Prostate gland (tissue), 2 donors: ENCODE results near the gene NCAM2. TPM values are rescaled to one million over a fixed set of nuclear protein-coding genes. Genes with fewer than 3 reads are reported as not detected.

Experiments
- DNase-seq: peaks from one replicate; pipeline ENCODE4 v3.0.0-alpha.2; 2019; ENCODE audit warnings: low spot score
- H3K27ac ChIP-seq, 2 donors: fragments of 200-600 bp; sonication (generic); 2 replicates each; pipeline ENCODE4 v1.5.1; 2017 to 2019
- H3K27me3 ChIP-seq: fragments of 200-600 bp; sonication (generic); replicated peaks from 2 replicates; pipeline ENCODE4 v1.5.1; 2019; ENCODE audit not compliant: insufficient read depth
- H3K36me3 ChIP-seq, 2 donors: fragments of 200-600 bp; sonication (generic); 1 replicate in 1 of 2; 2 replicates in 1 of 2; pipeline versions ENCODE4 v1.5.1 to v1.8.1; 2017 to 2019
- H3K4me1 ChIP-seq: fragments of 200-600 bp; sonication (generic); replicated peaks from 2 replicates; pipeline ENCODE4 v1.5.1; 2019
- H3K4me3 ChIP-seq, 2 donors: fragments of 200-600 bp; sonication (generic); 2 replicates each; pipeline ENCODE4 v1.5.1; 2017 to 2019
- H3K9me3 ChIP-seq: fragments of 200-600 bp; sonication (generic); 2 replicates; pipeline ENCODE4 v1.5.1; 2017
- CTCF ChIP-seq, 4 experiments: fragments of 200-600 bp in 2 of 4; fragments of 450-650 bp in 2 of 4; sonication (generic) in 2 of 4; IDR thresholded peaks; 1 replicate in 3 of 4; 2 replicates in 1 of 4; pipeline ENCODE4 v1.5.1; 2016 to 2019; ENCODE audit warnings: antibody characterized with exemption in 4 of 4, mild to moderate bottlenecking in 2 of 4, moderate library complexity in 2 of 4
- POLR2A ChIP-seq: fragments of 450-650 bp; IDR thresholded peaks from one replicate; pipeline ENCODE4 v1.6.1; 2016; ENCODE audit warnings: antibody characterized with exemption, mild to moderate bottlenecking
- POLR2AphosphoS5 ChIP-seq: sonication (generic); formaldehyde crosslinking; IDR thresholded peaks from one replicate; pipeline ENCODE4 v1.6.1; 2017; ENCODE audit warnings: antibody characterized with exemption
- WGBS: methylation state at CpG from one replicate; pipeline ENCODE4 v1.1.5; 2018; 5-methylcytosine and 5-hydroxymethylcytosine counted together
- intact Hi-C: fragments of 100-400 bp; cut with DNase I; formaldehyde crosslinking; loops from one replicate; pipeline ENCODE4 v1.14.2; 2022
- total RNA-seq, 2 donors: library from RNA; depleted of rRNA; stranded (reverse); fragments of >200 nt; gene quantifications; one replicate each; pipeline ENCODE4 v1.1.0, GENCODE V29; 2016

NCAM2 gene
- total RNA-seq, 2 donors from 2014 or later: 1.1 to 21.9 TPM

- DNase-seq: no peak
- Histone ChIP-seq H3K4me1 (no peaks in the 10 kb centered on the region), H3K4me3 (no peak overlapping the region), H3K27me3 (no peaks in the 10 kb centered on the region), H3K9me3 (no peaks in the 10 kb centered on the region), H3K36me3 (no peaks in the 10 kb centered on the region), H3K27ac (no peak overlapping the region)
- no peak for TF ChIP-seq POLR2AphosphoS5
- no peak for TF ChIP-seq POLR2A
- peak in 1 of 4 experiments; percentile 24 for TF ChIP-seq CTCF (IDR thresholded peaks at IDR 0.05)
- intact Hi-C loops: no loop called here
- 6% methylated on average over 2 of the region's 2 CpGs for WGBS
These were observed 26.8 kb upstream of the NCAM2 start for GRCh38 chr21:20971296-20971921.

- no peaks in the 10 kb centered on the region for H3K36me3 ChIP-seq
- 86% methylated on average over 7 of the region's 7 CpGs for WGBS
- intact Hi-C loops: loop anchor here (5.0 kb wide), 1 partner anchor 1798 kb away; no protein-coding TSS in a partner anchor
- no peak overlapping the region for H3K4me3 ChIP-seq
- TF ChIP-seq POLR2AphosphoS5 (no peak), POLR2A (no peak), CTCF (IDR thresholded peaks at IDR 0.05) (no peak)
- no peak for DNase-seq
- no peaks in the 10 kb centered on the region for H3K9me3 ChIP-seq
- H3K27ac ChIP-seq: no peak overlapping the region
- H3K4me1 ChIP-seq: no peaks in the 10 kb centered on the region
- no peaks in the 10 kb centered on the region for H3K27me3 ChIP-seq
These were observed 3.4 kb upstream of the NCAM2 start for GRCh38 chr21:20994790-20995189.

- Histone ChIP-seq H3K36me3 (no peaks in the 10 kb centered on the region), H3K9me3 (no peaks in the 10 kb centered on the region), H3K4me3 (no peak overlapping the region), H3K27me3 (no peaks in the 10 kb centered on the region), H3K4me1 (no peaks in the 10 kb centered on the region), H3K27ac (no peak overlapping the region)
- WGBS: 38% methylated on average over 27 of the region's 27 CpGs
- DNase-seq: no peak
- intact Hi-C loops: loop anchor here (5.0 kb wide), 1 partner anchor 1796 kb away; no protein-coding TSS in a partner anchor
- TF ChIP-seq POLR2A (no peak), POLR2AphosphoS5 (no peak), CTCF (IDR thresholded peaks at IDR 0.05) (no peak)
These were observed 1.5 kb upstream of the NCAM2 start for GRCh38 chr21:20996421-20997310.

DNA sequence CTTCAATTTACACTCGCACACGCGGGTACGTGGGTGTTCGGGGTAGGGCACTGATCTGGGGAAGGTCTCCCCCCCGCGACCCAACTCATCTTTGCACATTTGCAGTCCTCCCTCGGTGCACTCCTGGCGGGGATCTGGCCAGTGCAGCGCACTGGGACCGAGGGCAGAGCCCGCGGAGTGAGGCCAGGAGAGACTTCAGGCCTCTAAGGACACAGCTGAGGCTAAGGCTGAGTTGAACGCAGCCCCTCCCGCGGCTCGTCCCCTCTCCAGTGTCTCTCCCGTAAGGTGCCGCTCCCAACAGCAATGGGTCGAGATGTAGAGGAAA is 936 bp upstream of the NCAM2 start:
- intact Hi-C loops: loop anchor here (5.0 kb wide), 1 partner anchor 1795 kb away; no protein-coding TSS in a partner anchor
- no peak for DNase-seq
- H3K27ac ChIP-seq: no peak overlapping the region
- no peaks in the 10 kb centered on the region for H3K27me3 ChIP-seq
- H3K36me3 ChIP-seq: no peaks in the 10 kb centered on the region
- TF ChIP-seq POLR2AphosphoS5 (no peak), CTCF (IDR thresholded peaks at IDR 0.05) (no peak), POLR2A (no peak)
- H3K9me3 ChIP-seq: no peaks in the 10 kb centered on the region
- H3K4me1 ChIP-seq: no peaks in the 10 kb centered on the region
- peak overlapping the region; percentile 38 to 46 for H3K4me3 ChIP-seq
- 3% methylated on average over 19 of the region's 20 CpGs for WGBS
